HepG2 (cell line): Measurements from ENCODE around the gene RAB40C. TPM values are rescaled to one million over a fixed set of nuclear protein-coding genes. Genes with fewer than 3 reads are reported as not detected.
A peak's percentile ranks its signal among the peaks of the same experiment; 100 is the strongest.

Source experiments
- ARID3A ChIP-seq: IDR thresholded peaks from 2 replicates; pipeline ENCODE4 v1.6.1; 2012; ENCODE audit warnings: low read depth, low read length, improper control_type of control experiment
- GTF3A ChIP-seq: sonication (generic); formaldehyde crosslinking; conservative IDR thresholded peaks from 2 replicates; pipeline ENCODE4 v1.4.0; 2020; ENCODE audit warnings: mild to moderate bottlenecking, missing genetic modification reagents
- HMGXB3 ChIP-seq: sonication (generic); formaldehyde crosslinking; IDR thresholded peaks from 2 replicates; pipeline ENCODE4 v1.4.0; 2020; ENCODE audit warnings: missing genetic modification reagents, borderline replicate concordance
- KLF13 ChIP-seq: sonication (generic); formaldehyde crosslinking; IDR thresholded peaks from 2 replicates; pipeline ENCODE4 v1.4.0; 2020; ENCODE audit warnings: mild to moderate bottlenecking, missing genetic modification reagents
- KMT2A ChIP-seq: sonication (generic); formaldehyde crosslinking; IDR thresholded peaks from 2 replicates; pipeline ENCODE4 v1.4.0; 2020; ENCODE audit warnings: missing genetic modification reagents
- MEIS2 ChIP-seq: sonication (generic); formaldehyde crosslinking; IDR thresholded peaks from 2 replicates; pipeline ENCODE4 v1.9.0; 2021; ENCODE audit warnings: mild to moderate bottlenecking, missing genetic modification reagents
- NFYC ChIP-seq: IDR thresholded peaks from 2 replicates; pipeline ENCODE4 v1.6.1; 2016; ENCODE audit warnings: missing genetic modification reagents, missing compliant biosample characterization
- STAT6 ChIP-seq: sonication (generic); formaldehyde crosslinking; IDR thresholded peaks from 2 replicates; pipeline ENCODE4 v1.4.0; 2020; ENCODE audit warnings: missing genetic modification reagents, mild to moderate bottlenecking, borderline replicate concordance
- ZEB1 ChIP-seq: IDR thresholded peaks from 2 replicates; pipeline ENCODE4 v1.6.1; 2012; ENCODE audit warnings: mild to moderate bottlenecking, low read depth, inconsistent platforms; ENCODE audit not compliant: insufficient replicate concordance
- ZNF280D ChIP-seq: sonication (generic); formaldehyde crosslinking; IDR thresholded peaks from 2 replicates; pipeline ENCODE4 v1.5.1; 2020; ENCODE audit warnings: mild to moderate bottlenecking, missing genetic modification reagents
- ZNF337 ChIP-seq: sonication (generic); formaldehyde crosslinking; IDR thresholded peaks from 2 replicates; pipeline ENCODE4 v1.5.1; 2020; ENCODE audit warnings: missing genetic modification reagents, low read depth, mild to moderate bottlenecking, borderline replicate concordance
- ZNF513 ChIP-seq: sonication (generic); formaldehyde crosslinking; conservative IDR thresholded peaks from 2 replicates; pipeline ENCODE4 v1.5.0; 2020; ENCODE audit warnings: missing genetic modification reagents
- ZNF780A ChIP-seq: sonication (generic); formaldehyde crosslinking; IDR thresholded peaks from 2 replicates; pipeline ENCODE4 v1.8.0; 2022; ENCODE audit warnings: mild to moderate bottlenecking, missing genetic modification reagents, moderate library complexity
- polyA plus RNA-seq, 8 experiments: library from polyadenylated mRNA; depleted of rRNA in 3 of 8; stranded (reverse) in 7 of 8; unstranded in 1 of 8; fragments of >200 nt; fragmentation: Illumina TruSeq in 4 of 8; extraction: Trizol in 4 of 8; gene quantifications; 2 replicates each; pipeline versions ENCODE4 v1.2.1 to v1.2.3, GENCODE V29; 2011 to 2016; ENCODE audit warnings: low read depth in 4 of 8, missing spikeins in 1 of 8, mixed read lengths in 1 of 8; ENCODE audit not compliant: insufficient read depth in 1 of 8
- total RNA-seq, 5 experiments: library from RNA; depleted of rRNA; stranded (reverse); fragments of >200 nt; fragmentation: Illumina TruSeq; extraction: Trizol; gene quantifications; 2 replicates each; pipeline ENCODE4 v1.2.3, GENCODE V29; 2016; ENCODE audit warnings: low read depth in 1 of 5

RAB40C gene
- total and polyA plus RNA-seq, 2 of the 13 experiments (the other 11 are each of a cell fraction or from before 2014, with no cell fraction given): 7.7 to 11.5 TPM

- TF ChIP-seq ARID3A (no peak), STAT6 (CRISPR knock-in tag) (no peak), KMT2A (CRISPR knock-in tag) (no peak), ZNF337 (CRISPR knock-in tag) (no peak), KLF13 (CRISPR knock-in tag) (0 out of 2 replicates have a peak, but pooled peaks have one; percentile 40), GTF3A (CRISPR knock-in tag) (no peak), HMGXB3 (peak; percentile 60; the same call in 1 of the 2 replicates), ZEB1 (no peak), NFYC (no peak), ZNF280D (CRISPR knock-in tag) (no peak), MEIS2 (CRISPR knock-in tag) (no peak), ZNF513 (CRISPR knock-in tag) (no peak), ZNF780A (CRISPR knock-in tag) (no peak)
Measured at GRCh38 chr16:641326-642188, 51.7 kb downstream of the RAB40C start, which contains the start of gene MCRIP2 (continued).
